GM12878 (cell line): ENCODE results near the gene BRAF.

Experiments
- SPI1 ChIP-seq: IDR thresholded peaks from 2 replicates; pipeline ENCODE4 v1.6.1; 2011; ENCODE audit warnings: low read depth, mild to moderate bottlenecking, low read length, moderate library complexity, borderline replicate concordance; ENCODE audit not compliant: insufficient read depth
- TARDBP ChIP-seq: IDR thresholded peaks from 2 replicates; pipeline ENCODE4 v1.6.1; 2016; ENCODE audit warnings: borderline replicate concordance
- TF ChIP-seq, protein P1 (sequence below), 3 experiments: IDR thresholded peaks in 2 of 3; conservative IDR thresholded peaks in 1 of 3; 2 replicates each; pipeline ENCODE4 v1.5.1; 2011; ENCODE audit warnings: low read depth in 3 of 3, low read length in 3 of 3, mild to moderate bottlenecking in 3 of 3, control low read depth in 2 of 3, moderate library complexity in 2 of 3, inconsistent platforms in 1 of 3, mixed read lengths in 1 of 3; ENCODE audit not compliant: control insufficient read depth in 2 of 3, insufficient read depth in 1 of 3; ENCODE audit errors: extremely low read depth in 1 of 3
- TF ChIP-seq, protein P2 (sequence below): IDR thresholded peaks from 2 replicates; pipeline ENCODE4 v1.6.1; 2012; ENCODE audit warnings: mild to moderate bottlenecking, low read depth, low read length

- TF ChIP-seq TARDBP: no peak
- no peak for TF ChIP-seq SPI1
- TF ChIP-seq, protein P1, sequence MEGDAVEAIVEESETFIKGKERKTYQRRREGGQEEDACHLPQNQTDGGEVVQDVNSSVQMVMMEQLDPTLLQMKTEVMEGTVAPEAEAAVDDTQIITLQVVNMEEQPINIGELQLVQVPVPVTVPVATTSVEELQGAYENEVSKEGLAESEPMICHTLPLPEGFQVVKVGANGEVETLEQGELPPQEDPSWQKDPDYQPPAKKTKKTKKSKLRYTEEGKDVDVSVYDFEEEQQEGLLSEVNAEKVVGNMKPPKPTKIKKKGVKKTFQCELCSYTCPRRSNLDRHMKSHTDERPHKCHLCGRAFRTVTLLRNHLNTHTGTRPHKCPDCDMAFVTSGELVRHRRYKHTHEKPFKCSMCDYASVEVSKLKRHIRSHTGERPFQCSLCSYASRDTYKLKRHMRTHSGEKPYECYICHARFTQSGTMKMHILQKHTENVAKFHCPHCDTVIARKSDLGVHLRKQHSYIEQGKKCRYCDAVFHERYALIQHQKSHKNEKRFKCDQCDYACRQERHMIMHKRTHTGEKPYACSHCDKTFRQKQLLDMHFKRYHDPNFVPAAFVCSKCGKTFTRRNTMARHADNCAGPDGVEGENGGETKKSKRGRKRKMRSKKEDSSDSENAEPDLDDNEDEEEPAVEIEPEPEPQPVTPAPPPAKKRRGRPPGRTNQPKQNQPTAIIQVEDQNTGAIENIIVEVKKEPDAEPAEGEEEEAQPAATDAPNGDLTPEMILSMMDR (IDR thresholded peaks at IDR 0.05 in 2 of 3, conservative IDR thresholded peaks at IDR 0.05 in 1 of 3; ENCODE audit: control insufficient read depth in 2 of 3, extremely low read depth in 1 of 3, insufficient read depth in 1 of 3, low read depth in 3 of 3, low read length in 3 of 3): no peak
- TF ChIP-seq, protein P2, sequence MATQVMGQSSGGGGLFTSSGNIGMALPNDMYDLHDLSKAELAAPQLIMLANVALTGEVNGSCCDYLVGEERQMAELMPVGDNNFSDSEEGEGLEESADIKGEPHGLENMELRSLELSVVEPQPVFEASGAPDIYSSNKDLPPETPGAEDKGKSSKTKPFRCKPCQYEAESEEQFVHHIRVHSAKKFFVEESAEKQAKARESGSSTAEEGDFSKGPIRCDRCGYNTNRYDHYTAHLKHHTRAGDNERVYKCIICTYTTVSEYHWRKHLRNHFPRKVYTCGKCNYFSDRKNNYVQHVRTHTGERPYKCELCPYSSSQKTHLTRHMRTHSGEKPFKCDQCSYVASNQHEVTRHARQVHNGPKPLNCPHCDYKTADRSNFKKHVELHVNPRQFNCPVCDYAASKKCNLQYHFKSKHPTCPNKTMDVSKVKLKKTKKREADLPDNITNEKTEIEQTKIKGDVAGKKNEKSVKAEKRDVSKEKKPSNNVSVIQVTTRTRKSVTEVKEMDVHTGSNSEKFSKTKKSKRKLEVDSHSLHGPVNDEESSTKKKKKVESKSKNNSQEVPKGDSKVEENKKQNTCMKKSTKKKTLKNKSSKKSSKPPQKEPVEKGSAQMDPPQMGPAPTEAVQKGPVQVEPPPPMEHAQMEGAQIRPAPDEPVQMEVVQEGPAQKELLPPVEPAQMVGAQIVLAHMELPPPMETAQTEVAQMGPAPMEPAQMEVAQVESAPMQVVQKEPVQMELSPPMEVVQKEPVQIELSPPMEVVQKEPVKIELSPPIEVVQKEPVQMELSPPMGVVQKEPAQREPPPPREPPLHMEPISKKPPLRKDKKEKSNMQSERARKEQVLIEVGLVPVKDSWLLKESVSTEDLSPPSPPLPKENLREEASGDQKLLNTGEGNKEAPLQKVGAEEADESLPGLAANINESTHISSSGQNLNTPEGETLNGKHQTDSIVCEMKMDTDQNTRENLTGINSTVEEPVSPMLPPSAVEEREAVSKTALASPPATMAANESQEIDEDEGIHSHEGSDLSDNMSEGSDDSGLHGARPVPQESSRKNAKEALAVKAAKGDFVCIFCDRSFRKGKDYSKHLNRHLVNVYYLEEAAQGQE: no peak
Measured at GRCh38 chr7:140673774-140674155, 251.0 kb downstream of the BRAF start.
